Coronary artery (tissue), 2 donors: ENCODE data around the gene SMIM11.
"Not testable (repeated sequence)": the region's sequence is repeated elsewhere in the genome, so short reads cannot be mapped to it uniquely, and the experiment has no call there.

ENCODE experiments used
- DNase-seq: peaks from one replicate; pipeline ENCODE4 v3.0.0-alpha.2; 2017; ENCODE audit warnings: low spot score
- H3K27ac ChIP-seq, 2 donors: fragments of 200-600 bp; sonication (generic); one replicate each; pipeline ENCODE4 v1.5.1; 2016 to 2019
- H3K4me3 ChIP-seq: fragments of 200-600 bp; sonication (generic); 2 replicates; pipeline ENCODE4 v1.5.1; 2016; ENCODE audit warnings: mild to moderate bottlenecking, moderate library complexity
- TF ChIP-seq, protein P1 (sequence below): fragments of 200-600 bp; sonication (generic); IDR thresholded peaks from one replicate; pipeline ENCODE4 v1.5.1; 2019; ENCODE audit warnings: antibody characterized with exemption

Gene SMIM11

DNA sequence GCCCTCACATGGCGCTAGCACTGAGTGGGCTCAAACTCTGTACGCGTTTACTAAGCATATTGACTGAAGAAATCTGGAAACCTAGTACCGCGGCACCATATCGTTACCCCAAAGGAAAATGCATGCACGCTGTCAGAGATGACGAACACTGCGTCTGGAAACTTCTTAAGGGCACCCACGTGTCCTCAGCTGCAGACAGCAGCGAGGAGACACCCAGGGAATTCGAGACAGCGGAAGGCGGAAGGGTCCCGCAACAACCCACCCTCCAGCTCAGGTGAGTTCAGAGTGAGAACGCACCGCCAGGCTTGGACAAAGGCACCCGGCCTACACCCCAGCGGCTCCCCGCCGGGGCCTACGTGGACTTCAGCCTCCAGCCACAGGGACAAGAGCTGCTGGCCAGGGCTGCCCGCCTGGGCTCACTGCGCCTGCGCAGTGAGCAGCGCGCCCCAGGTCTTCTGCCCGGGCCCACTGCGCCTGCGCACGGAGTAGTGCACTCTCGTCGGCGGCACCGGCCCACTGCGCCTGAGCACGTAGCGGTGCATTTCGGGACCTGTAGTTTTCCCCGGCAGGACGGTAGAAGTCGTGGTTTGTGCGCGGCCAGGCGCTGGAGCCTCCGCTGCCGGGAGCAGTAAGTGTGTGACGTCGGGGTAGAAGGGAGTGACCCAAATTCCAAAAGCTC is at the start of gene SMIM11:
SMIM11 (plus strand) TSS at position 568 of the 679 bp plus-strand sequence. CDS start 3,998 bp downstream, outside the sequence.
- not testable (repeated sequence) for DNase-seq, H3K4me3 ChIP-seq

DNA sequence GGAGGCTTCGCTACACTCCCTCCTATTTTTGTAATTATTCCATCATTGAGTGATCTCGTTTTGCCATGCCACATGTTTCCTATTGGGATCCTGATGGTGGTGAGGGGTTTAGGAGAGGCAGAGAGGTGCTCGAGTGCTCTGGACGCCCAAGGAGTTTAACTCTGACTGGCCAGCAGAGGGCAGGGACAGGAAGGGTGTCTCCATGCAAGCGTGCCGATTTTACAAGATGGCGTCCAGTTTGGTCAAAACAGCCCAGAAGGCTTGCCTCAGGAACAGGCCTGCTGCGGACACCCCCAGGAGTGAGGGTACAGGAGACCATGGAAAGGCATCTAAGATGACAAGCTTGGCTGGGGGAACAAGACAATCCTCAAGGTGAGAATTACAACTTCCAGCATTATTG is 45.3 kb upstream of the SMIM11 start:
- no peak overlapping the region for H3K27ac ChIP-seq
- no peak overlapping the region for H3K4me3 ChIP-seq
- DNase-seq, result no peak
- TF ChIP-seq, protein P1, sequence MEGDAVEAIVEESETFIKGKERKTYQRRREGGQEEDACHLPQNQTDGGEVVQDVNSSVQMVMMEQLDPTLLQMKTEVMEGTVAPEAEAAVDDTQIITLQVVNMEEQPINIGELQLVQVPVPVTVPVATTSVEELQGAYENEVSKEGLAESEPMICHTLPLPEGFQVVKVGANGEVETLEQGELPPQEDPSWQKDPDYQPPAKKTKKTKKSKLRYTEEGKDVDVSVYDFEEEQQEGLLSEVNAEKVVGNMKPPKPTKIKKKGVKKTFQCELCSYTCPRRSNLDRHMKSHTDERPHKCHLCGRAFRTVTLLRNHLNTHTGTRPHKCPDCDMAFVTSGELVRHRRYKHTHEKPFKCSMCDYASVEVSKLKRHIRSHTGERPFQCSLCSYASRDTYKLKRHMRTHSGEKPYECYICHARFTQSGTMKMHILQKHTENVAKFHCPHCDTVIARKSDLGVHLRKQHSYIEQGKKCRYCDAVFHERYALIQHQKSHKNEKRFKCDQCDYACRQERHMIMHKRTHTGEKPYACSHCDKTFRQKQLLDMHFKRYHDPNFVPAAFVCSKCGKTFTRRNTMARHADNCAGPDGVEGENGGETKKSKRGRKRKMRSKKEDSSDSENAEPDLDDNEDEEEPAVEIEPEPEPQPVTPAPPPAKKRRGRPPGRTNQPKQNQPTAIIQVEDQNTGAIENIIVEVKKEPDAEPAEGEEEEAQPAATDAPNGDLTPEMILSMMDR, result no peak

More for the DNA sequence above, at the start of gene SMIM11:
- H3K27ac ChIP-seq, result not testable (repeated sequence)

DNA sequence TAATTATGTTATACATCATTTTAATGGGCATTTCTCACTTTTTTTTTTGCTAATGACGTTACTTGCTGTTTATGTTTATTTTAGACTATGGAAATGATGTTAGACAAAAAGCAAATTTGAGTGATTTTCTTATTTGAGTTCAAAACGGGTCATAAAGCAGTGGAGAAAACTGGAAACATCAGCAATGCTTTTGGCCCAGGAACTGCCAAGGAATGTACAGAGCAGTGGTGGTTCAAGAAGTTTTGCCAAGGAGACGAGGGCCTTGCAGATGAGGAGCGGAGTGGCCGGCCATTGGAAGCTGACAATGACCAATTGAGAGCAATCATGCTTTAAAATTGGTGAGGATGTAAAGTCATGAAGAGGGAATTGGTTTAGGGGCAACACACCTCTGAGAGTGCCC is 43.6 kb upstream of the SMIM11 start:
- DNase-seq, result no peak
- TF ChIP-seq, protein P1, result no peak
- H3K27ac ChIP-seq, result peak overlapping the region in 1 of 2 donors; percentile 73
- H3K4me3 ChIP-seq, result no peak overlapping the region

GRCh38 chr21:34332347-34332746 is 43.0 kb upstream of the SMIM11 start:
- peak overlapping the region in 1 of 2 donors; percentile 73 for H3K27ac ChIP-seq
- no peak for DNase-seq
- H3K4me3 ChIP-seq, result no peak overlapping the region
- TF ChIP-seq, protein P1, result no peak

- no peak for DNase-seq
- TF ChIP-seq, protein P1, result no peak
- Histone ChIP-seq H3K27ac (peak overlapping the region in 1 of 2 donors; percentile 73), H3K4me3 (no peak overlapping the region)
Measured at GRCh38 chr21:34333121-34333739, 42.1 kb upstream of the SMIM11 start.

DNA sequence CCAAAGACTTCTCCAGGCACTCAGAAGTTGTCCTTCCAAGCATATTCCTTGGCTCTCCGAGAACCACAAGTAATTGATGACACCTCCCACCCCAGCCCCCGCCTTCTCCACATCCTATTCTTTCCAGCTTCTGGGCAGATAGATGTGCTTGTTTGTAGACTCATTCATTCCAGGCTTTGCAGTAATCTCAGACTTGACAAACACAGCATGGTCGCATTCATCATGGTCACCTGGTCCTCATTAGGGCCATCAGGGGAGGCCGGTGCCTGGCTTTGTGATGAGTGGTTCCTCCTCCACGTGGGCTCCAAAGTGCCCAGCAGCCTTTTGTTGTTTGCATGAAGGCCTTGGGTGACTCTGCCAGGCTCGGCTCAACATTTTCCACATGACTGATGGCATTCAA is 40.0 kb upstream of the SMIM11 start:
- H3K27ac ChIP-seq, result peak overlapping the region in 1 of 2 donors; percentile 90
- DNase-seq, result no peak
- H3K4me3 ChIP-seq, result no peak overlapping the region
- TF ChIP-seq, protein P1, result no peak

- Histone ChIP-seq H3K27ac (peak overlapping the region; percentile 65 to 90), H3K4me3 (no peak overlapping the region)
- TF ChIP-seq, protein P1, result no peak
- DNase-seq, result no peak
Measured at GRCh38 chr21:34336245-34336644, 39.1 kb upstream of the SMIM11 start.
